ENCODE data around the gene RBFA.

- TF ChIP-seq CTCF (IDR thresholded peaks at IDR 0.05), result no peak
- no peak for TF ChIP-seq POLR2A (IDR thresholded peaks at IDR 0.05)
These were observed 695 bp downstream of the RBFA start for GRCh38 chr18:80034852-80035406.
